HG02981 (cell line): Measurements from ENCODE around the gene PIP4K2A.
"Not testable (repeated sequence)": the region's sequence is repeated elsewhere in the genome, so short reads cannot be mapped to it uniquely, and the experiment has no call there.

Experiments
- ATAC-seq: cut with Tn5 transposase; IDR thresholded peaks from one replicate; pipeline ENCODE4 v1.9.1; 2021; ENCODE audit warnings: mild to moderate bottlenecking, moderate library complexity; ENCODE audit not compliant: unreplicated experiment

Gene PIP4K2A

DNA sequence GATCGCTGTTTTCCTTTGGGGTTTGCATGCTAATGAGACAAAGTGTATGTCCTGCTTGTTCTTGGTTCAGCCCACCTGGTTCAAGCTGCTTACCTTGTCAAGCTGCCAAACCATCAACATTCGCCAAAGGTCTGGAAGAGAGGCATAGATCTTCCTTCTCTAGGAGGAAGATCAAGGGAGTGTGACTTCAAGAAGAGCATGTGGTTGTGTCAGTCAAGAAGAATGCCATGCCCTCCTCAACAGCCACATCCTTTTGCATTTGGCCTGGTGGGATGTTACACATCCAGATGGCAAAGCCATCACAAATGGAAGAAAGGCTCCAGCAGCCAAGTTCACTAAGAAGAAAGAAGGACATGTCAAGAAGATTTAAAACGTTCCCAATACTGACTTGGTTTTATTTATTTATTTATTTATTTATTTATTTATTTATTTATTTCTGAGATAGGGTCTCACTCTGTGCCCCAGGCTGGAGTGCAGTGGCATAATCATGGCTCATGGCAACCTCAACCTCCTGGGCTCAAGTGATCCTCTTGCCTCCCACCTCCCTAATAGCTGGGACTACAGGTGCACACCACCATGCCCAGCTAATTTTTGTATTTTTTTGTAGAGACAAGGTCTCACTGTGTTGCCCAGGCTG is 5.1 kb upstream of the PIP4K2A start:
- no peak for ATAC-seq

DNA sequence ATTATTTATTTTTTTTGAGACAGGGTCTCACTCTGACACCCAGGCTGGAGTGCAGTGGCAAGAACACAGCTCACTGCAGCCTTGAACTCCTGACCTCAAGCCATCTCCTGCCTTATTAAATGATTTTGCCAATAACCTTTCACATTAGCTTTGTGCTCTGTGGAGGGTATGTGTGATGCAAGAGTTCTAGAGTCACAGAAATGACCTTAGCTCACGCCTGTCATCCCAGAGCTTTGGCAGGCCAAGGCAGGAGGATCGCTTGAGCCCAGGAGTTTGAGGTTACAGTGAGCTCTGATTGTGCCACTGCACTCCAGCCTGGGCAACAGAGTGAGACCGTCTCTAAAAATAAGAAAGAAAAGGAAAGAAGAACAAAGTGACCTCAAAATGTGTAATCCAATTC is 4.3 kb upstream of the PIP4K2A start:
- not testable (repeated sequence) for ATAC-seq

DNA sequence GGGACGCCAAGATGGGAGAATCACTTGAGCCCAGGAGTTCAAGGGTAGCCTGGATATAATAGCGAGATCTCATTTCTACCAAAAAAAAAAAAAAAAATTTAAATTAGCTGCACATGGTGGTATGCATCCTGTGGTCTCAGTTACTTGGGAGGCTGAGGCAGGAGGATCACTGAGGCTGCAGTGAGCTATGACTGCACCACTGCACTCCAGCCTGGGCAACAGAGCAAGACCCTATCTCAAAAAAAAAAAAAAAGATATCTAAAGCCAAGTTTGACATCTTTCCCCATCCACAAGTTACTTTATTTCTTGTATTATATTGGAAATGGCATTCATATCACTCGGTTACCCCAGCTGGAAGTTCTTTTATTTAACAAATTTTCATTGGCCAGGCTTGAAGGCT is 3.4 kb upstream of the PIP4K2A start:
- ATAC-seq, result no peak

DNA sequence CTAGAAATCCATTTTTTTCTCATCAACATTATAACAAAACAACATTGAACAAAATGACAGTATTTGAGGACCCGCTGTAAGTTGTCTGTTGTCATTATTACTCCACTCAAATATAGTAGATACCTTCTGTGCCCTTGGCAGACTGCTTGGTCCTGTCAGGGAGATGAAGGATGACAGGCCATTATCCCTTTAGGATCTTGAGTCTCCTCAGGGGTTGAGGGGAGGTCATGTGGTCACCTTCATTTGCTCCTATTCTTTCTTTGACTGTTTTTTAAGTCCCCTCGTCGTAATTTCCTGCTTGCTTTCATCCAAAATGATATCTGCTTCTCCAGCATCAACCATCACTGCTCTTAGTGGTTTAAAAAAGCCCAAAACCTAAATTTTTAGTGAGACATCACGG is 2.6 kb upstream of the PIP4K2A start:
- no peak for ATAC-seq

DNA sequence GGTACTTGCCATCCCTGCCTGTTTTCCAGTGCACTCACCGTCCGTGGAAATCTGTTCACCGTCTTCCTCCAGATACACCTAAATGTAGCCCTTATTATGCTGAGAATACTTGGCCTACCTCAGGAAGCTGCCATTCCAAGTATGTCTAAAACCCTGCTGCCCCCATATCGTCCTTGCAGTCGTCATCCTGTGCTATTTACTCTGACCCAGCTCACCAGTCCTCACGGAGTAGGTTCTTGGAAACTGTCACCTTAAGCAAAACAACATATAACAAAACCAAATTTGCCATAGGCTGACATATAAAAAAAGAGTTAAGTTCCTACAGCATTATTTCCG is 880 bp upstream of the PIP4K2A start:
- ATAC-seq, result no peak

DNA sequence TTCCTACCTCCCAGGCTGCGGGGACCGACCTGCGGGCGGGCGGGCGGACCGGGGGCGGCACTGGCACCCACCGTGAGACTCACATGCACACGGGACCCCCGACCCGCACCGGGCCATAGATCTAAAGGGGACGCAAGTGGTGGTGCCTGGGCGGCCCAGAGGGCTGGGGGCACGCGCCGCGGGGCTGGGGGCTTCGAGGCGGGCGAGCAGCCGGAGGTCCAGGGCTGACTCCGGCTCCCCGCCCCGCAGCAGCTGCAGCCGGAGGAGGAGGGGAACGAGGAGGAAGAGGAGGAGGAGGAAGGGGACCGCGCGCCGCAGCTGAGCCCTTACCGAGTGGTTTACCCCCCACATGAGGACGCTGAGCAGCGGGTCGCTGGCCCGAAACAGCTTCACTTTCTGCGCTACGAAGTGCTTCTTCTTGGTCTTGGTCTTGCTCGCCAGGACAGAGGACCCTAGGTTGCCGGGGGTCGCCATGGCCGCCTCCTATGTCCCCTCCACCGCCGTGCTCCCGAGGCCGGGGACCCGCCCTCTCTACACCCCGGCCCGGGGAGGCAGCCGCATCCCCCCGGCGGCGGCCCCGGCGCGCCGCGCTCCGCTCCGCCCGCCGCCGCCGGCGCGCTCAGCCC is 412 bp downstream of the PIP4K2A start:
- ATAC-seq, result peak; percentile 17

DNA sequence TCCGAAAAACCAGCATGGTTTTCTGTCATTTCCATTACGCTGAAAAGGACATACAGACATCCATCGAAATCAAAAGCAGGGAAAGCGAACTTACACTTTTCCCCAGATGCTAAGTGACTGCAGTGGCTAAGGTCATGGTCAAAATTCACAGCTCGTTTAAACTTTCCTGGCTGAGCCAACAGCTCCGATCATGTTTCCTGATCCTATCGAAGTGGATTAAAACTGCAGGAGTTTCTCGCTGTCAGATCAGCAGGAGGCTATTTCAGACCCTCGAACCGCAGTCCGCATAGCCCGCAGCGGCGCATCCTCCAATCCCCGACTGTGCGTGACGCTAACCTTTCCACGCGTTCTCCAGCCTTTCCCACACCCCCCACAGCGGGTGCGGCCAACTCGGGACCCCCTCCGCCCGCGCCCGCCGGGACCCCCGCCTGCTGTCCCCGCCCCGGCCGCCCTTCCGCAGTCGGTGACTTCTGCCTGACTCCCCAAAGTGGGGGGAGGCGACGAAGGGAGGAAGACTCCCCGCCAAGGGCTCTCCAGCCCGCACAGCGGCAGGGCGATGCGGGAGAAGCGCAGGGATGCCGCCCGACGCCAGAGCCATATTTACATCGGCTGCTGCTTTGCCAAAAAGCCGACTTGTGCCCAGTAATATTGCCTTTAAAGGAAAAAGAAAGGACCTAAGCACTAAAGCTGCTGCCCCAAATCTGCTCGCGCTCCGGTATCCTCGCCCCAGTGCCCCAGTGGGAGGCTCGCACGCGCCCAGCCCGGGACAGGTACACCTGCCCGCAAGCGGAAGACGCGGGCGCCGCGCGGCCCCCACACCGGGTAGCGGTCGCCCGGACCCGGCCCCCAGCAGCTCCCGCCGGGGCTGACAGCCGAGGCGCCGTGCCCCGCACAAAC is 1.2 kb downstream of the PIP4K2A start:
- ATAC-seq, result peak; percentile 18

DNA sequence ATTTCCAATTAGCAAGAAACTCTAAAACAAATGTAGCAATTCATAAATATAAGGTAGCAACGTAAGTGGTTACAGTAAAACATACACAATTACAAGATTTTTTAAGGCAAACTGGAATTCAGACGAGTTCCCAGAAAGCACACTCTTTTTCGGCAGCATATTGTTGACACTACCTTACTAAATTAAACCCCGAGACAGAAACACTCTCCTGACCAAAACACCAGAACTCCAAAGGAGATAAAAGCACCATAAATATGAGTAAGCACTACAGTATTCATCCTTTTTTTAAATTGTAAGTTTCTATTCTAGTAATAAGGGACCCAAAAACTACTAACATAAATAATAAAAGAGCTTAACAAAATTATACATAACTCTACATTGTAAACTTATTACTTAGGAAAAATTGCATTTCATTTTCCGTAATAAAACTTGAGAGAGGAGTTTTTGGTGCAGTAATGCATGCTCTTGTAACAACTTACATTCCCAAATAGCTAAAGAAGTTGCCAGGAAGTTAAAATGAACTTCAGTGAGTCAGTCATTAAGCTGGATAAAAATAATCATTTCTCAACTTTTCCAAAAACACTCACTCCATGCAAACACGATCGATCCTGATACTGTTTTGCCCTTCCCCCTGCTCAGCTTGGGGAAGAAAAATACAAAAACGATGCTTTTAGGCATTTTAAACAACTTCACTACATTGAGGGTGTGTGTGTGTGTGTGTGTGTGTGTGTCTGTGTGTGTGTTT is 2.0 kb downstream of the PIP4K2A start:
- ATAC-seq, result no peak

DNA sequence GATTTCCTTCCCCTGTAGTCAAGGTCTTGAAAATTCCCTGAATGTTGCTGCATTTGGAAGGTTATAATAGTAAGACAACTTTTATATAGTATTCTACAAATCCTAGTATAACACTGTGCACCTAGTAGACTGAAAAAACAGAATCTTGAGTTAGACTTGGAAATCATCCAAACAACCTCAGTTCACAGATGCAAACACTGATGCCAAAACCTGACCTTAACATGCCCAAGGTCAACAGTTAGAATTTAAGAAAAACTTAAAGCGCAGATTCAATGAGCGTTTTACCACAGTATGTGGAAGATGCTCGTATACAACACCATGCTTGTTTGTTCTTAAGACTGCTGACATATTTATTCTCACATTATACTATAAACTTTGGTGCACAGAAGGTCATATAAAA is 3.0 kb downstream of the PIP4K2A start:
- ATAC-seq, result no peak

DNA sequence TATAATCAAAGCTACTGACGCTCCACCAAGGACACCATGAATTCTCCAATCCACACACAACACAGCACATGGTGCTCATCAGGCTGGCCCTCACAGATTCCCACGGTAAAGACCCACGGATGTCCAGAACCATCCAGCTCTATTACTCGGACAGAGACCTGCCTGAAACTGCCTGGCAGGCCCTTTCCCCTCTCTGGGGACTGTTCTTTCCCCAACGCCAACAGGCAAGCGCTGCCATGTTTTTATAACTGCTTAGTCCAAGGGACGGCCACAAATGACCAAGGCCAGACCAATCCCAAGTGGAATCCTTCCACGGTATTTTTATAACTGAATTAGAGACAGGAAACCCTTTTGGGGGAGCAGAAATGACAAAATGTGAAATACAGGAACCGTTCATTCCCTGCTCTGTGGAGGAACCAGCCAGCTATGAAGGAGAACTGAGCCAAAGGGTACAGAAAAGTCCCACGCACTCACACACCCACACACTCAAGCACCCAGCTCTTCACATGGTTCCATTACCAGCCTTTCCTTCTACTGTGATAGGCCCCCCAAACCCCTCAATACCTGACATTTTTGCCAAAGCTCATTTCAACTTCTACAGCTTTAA is 4.1 kb downstream of the PIP4K2A start:
- ATAC-seq, result no peak

DNA sequence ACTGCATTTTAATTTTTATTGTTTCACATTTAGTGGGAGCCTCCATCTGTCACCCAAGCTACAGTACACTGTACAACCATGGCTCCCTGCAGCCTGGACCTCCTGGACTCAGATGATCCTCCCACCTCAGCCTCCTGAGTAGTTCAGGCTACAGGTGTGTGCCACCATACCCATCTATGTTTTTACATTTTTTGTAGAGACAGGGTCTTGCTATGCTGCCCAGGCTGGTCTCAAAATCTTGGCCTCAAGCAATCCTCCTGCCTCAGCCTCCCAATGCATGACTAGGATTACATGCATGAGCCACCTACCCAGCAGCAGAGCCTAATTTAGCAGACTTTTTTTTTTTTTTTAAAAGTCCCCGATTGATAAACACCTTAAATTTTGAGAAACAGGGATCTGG is 5.6 kb downstream of the PIP4K2A start:
- ATAC-seq, result no peak

DNA sequence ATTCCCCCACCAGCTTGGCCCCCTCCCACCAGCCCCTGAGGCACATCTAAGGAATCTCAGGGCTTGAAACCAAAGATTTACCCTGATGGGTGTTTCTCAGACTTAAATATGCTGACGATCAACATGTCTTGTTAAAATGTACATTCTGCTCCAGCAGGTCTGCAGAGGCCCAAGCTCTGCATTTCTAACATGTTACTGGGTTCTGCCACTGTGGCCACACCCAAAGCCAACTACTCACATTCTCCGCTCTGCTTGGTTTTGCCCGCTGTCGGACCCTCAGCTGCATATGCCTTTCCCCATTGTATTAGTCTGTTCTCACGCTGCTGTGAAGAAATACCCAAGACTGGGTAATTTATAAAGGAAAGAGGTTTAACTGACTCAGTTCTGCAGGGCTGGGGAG is 8.9 kb downstream of the PIP4K2A start:
- ATAC-seq, result no peak

DNA sequence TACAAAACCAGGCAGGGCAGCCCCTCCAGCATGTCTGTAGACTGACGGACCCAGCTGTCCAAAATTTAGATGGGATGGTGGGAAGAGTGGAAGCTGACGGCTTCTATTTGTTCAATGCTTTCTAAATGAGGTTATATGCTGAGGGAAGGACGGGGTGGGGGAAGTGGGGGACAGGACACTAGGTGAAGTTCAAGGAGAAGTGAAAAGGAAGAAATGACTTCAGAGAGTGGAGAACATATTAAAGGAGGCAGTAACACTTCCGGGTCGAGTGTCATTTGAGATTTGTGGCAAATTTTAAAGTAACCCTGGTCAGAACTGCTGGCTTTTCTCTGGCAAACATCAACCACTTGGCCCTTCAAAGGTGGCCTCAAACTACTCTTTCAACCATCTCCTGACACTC is 9.4 kb downstream of the PIP4K2A start:
- peak; percentile 45 for ATAC-seq

DNA sequence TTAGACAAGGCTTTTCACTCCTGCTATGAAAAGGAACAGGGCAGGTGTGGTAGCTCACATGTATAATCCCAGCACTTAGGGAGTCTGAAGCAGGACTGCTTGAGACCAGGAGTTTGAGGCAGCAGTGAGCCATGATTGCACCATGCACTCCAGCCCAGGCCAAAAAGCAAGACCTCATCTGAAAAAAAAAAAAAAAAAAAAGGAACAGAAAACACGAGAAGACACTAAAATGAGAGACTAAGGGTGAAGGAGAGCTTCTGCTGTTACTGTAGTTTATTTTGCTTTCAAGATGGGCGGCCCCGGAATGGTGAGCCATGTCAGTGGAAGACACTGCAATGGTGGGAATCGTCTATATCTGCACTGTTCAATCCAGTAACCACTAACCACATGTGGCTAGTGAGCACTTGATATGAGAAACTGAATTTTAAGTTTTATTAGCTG is 9.9 kb downstream of the PIP4K2A start:
- peak; percentile 31 for ATAC-seq

DNA sequence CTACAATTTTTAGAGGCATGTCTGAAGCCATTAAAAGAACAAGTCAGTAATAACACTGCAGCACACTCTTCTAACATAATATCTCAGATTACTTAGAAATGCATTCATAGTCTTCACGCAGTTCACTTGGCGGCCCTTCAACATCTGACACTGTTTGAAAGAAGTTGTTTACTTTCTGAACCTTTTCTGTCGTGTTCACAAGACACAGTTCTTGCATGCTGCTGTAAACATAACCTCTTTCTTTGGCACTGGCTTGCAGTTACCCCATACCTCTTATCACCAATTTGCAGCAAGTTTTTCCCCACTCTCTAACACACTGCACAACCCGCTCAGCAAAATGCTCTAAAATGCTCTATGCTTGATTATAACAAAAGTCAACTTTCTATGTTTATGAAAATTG is 12.0 kb downstream of the PIP4K2A start:
- no peak for ATAC-seq

DNA sequence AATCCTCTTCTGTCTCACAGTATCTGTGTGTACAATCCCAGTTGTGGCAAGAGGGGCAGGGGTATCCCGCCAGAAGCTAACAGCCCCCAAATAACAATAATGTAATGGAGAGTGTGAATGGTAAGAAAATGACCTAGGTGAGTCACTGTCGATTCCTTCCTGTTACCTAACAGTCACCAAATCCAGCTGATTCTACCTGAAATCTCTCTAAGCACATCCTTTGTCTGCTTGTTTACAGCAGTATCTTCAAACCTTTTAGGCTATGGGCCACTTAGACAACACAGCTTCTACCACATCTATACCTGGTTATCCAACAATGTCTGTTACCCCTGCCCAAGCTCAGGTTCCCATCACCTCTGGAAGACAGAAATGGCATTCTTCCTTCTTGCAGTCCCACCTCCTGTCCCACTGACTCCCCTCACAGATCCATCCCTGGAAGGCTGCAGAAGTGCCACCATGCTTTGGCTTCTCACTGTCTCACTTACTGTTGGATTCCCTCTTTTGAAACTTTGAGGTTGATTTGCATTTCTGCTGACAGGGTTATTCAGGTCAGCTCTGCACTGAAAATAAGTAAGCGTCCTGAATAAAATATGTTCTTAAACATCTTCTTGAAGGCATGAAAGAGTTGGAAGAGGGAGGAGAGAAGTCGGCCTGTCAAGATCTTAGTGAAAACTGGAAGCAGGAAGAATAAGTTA is 13.1 kb downstream of the PIP4K2A start:
- ATAC-seq, result no peak

DNA sequence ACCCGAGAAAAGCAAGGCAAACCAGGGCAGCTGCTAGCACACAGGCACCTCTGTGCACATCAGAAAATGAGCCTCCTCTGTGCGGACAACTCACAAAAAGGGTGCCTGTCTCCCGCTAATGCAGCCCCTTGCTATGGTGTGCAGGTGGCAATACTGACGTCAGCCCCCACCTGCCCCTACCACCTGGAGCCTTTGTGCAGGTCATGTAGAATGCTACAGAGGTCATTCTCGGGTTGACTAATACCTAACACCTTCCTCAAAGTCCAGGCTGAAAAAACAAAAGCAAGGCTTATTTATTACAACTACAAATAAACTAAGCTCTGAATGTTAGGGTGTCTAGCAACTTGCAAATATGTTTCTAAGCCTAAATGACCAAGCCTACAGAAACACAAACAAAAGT is 13.9 kb downstream of the PIP4K2A start:
- no peak for ATAC-seq

DNA sequence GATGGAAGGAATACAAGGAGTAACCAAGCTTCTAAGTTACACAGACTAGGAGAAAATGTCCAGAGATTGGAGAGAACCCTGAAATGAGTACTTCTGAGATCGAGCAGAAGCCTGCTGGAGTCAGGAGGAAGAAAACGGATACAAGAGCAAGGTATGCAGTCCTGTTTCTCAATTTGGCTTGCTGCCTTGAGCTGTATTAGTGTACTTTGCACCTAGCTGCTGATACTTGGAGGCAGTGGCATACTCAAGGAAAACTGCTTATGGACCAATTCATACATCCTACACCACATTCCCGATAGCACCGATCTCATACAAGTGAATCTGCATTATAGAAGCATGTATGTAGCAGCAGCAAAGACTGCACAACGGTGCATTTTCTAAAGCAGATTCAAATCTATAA is 14.4 kb downstream of the PIP4K2A start:
- no peak for ATAC-seq

DNA sequence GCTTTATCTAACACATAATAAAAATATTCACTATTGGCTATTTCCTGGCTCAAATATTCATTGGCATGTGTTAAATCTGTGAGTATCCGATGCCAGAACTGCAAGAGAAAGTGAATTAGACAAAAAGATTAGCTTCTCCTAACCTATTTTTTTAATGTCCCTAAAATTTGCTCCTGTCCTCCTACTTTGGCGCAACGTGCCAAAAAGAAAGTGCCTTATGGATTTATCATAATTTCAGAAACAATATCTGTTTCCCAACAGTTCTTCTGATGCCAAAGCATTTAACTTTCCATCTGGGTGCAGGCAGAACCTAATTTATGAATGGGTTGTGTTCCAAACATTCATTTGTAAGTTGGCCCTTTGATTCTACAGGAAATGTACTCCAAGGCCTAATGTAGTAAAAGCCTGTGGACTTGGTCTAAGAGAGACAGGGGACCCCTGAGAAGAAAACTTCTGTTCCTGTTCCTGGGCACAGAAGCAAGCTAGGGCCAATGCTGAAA is 15.4 kb downstream of the PIP4K2A start:
- no peak for ATAC-seq

DNA sequence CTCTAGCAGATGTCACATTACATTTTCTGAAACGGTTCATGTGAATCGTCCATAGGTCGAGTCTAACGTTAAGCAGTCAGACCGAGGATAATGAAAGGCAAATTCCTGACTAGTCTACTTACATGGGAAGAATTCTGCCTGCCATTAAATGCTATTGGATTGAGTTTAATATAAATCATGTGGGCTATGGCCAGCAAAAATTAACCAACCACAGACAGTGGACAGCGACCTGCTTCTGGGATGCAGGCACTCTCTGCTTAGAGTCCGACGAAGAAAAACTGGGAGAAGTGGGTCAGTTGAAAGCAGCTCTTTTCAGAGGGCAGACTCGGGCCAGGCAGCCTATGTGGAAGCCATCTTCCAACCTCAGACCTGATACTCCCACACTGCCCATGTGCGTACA is 16.6 kb downstream of the PIP4K2A start:
- ATAC-seq, result no peak
